NB4 (cell line): Measurements from ENCODE around the gene LCNL1.

Experiments
- DNase-seq: peaks from one replicate; pipeline ENCODE4 v3.0.0; 2010; ENCODE audit warnings: low read depth
- H3K4me3 ChIP-seq: one replicate; pipeline ENCODE4 v1.5.1; 2011; ENCODE audit warnings: mild to moderate bottlenecking, low read depth, low read length, moderate library complexity
- MYC ChIP-seq: IDR thresholded peaks from 2 replicates; pipeline ENCODE4 v1.6.1; 2011; ENCODE audit warnings: low read depth, low read length
- POLR2A ChIP-seq: IDR thresholded peaks from 2 replicates; pipeline ENCODE4 v1.6.1; 2011; ENCODE audit warnings: mild to moderate bottlenecking; ENCODE audit not compliant: insufficient read length; ENCODE audit errors: extremely low read depth
- TF ChIP-seq, protein P1 (sequence below): IDR thresholded peaks from one replicate; pipeline ENCODE4 v1.5.1; 2012; ENCODE audit warnings: low read depth, low read length
- TF ChIP-seq, protein P2 (sequence below): IDR thresholded peaks from 2 replicates; pipeline ENCODE4 v1.6.1; 2011; ENCODE audit warnings: low read depth, low read length

The LCNL1 gene

DNA sequence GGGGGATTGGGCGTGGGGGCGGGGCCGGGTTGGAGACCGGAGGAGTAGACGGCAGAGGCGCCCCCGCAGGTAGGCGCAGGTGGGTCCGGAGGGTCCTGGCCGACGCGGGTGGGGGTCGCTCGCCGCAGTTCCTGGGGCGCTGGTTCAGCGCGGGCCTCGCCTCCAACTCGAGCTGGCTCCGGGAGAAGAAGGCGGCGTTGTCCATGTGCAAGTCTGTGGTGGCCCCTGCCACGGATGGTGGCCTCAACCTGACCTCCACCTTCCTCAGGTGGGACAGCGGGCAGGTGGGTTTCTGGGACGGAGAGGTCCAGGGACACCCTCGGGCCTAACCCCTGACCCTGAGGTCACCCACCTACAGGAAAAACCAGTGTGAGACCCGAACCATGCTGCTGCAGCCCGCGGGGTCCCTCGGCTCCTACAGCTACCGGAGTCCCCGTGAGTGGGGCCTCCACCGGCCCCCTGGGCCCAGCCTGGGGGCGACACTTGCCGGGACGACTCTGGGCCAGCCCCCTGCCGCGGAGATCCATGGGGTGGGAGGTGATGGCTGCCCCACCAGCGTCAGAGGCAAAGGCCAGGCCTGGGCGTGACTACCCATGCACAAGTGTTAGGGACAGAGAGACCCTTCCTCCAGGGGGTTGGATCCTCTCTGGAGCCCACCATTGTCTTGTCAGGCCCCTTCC lies 3.8 kb upstream of the LCNL1 start:
- H3K4me3 ChIP-seq, result no peak overlapping the region
- TF ChIP-seq, protein P1, sequence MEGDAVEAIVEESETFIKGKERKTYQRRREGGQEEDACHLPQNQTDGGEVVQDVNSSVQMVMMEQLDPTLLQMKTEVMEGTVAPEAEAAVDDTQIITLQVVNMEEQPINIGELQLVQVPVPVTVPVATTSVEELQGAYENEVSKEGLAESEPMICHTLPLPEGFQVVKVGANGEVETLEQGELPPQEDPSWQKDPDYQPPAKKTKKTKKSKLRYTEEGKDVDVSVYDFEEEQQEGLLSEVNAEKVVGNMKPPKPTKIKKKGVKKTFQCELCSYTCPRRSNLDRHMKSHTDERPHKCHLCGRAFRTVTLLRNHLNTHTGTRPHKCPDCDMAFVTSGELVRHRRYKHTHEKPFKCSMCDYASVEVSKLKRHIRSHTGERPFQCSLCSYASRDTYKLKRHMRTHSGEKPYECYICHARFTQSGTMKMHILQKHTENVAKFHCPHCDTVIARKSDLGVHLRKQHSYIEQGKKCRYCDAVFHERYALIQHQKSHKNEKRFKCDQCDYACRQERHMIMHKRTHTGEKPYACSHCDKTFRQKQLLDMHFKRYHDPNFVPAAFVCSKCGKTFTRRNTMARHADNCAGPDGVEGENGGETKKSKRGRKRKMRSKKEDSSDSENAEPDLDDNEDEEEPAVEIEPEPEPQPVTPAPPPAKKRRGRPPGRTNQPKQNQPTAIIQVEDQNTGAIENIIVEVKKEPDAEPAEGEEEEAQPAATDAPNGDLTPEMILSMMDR, result no peak
- TF ChIP-seq POLR2A (no peak), MYC (no peak)
- TF ChIP-seq, protein P2, sequence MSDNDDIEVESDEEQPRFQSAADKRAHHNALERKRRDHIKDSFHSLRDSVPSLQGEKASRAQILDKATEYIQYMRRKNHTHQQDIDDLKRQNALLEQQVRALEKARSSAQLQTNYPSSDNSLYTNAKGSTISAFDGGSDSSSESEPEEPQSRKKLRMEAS, result no peak
- DNase-seq, result no peak

DNA sequence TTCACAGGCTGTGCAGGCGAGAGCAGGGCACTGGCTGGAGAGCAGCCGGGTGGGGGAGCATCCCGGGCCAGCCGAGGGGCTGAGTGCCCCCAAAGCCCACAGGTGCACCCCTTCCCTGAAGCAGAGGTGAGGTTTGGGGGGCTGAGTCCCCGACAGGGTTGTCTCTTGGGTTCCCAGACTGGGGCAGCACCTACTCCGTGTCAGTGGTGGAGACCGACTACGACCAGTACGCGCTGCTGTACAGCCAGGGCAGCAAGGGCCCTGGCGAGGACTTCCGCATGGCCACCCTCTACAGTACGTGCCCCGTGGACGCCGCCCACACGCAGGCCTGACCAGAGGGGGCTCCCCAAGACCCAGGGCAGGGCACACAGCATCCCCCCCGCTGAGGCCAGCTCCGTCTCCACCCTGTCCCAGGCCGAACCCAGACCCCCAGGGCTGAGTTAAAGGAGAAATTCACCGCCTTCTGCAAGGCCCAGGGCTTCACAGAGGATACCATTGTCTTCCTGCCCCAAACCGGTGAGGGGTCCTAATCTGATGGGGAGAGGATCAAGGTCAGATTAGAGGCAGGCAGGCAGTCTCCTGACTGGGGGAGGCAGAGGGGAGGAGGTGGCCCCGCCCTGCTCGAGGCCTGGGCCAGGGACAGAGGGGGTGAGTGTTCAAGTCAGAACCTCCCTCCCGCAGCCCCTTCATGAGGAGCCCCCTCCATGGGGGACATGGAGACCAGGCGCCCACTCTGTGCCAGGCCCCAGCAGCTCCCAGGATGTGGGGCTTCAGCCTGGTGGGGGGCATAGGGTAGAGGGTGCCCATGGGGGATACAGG lies 2.8 kb upstream of the LCNL1 start:
- DNase-seq, result no peak
- TF ChIP-seq MYC, result no peak
- TF ChIP-seq, protein P2, result no peak
- TF ChIP-seq POLR2A, result no peak
- TF ChIP-seq, protein P1, result no peak
- H3K4me3 ChIP-seq, result no peak overlapping the region

DNA sequence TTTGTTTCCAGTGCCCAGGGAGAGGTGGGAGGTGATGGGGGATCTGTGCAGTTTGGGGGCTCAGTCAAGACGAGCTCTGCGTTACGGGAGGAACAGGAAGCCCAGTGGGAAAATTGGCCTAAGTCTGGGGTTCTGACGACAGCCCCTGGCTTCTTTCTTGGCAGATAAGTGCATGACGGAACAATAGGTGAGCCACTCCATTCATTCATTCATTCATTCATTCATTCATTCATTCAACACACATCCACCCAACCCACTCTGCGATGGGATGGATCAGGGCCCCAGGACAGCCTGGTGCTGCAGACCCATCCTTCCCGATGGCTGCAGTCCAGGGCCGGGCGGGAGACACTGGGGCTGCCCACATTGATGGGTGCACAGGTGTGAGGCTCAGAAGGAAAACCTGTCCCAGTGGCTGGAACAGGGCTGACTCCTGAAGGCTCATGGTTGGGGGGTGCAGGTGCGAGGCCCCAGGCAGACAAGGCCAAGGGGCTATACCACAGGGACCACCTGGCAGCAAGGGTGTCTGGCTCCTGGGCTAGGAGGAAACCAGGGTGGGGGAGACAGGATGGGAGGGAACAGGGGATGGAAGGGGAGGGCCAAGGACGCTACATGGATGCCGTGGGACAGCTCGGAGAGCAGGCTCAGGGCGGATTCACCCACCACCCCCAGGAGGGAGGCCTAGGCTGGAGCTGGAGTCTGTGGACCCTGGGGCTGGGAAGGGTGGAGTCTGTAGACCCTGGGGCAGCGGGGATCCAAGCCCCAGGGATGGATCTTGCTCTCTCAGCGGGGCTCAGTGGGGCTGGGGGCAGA lies 1.9 kb upstream of the LCNL1 start:
- H3K4me3 ChIP-seq, result no peak overlapping the region
- DNase-seq, result no peak
- TF ChIP-seq, protein P1, result no peak
- TF ChIP-seq MYC, result no peak
- TF ChIP-seq POLR2A, result no peak
- TF ChIP-seq, protein P2, result no peak

DNA sequence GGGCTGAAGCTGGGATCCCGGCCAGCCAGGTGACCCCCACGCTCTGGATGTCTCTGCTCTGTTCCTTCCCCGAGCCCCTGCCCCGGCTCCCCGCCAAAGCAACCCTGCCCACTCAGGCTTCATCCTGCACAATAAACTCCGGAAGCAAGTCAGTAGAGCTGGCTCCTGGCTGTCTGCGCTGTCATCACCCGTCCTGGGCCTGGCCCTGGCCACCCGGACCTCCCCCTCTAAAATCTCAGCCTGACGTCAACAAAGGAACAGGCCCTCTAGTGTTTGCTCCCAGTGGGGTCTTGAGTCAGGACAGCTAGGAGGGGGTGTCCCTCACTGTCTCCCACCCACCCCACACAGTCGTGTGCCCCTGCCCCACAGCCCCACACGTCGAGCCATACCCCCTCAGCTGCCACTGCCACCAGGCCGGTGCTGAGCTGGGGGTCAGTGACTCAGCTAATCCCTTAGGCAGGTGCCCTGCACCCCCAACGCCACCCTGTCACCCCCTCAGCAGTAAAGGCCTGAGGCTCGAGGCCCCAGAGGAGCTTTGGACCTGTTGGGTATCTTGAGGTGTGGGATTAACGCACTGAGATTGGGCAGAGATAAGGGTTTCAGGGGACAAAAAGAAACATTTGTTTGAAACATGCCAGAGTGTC lies 1.1 kb upstream of the LCNL1 start:
- TF ChIP-seq, protein P2, result no peak
- TF ChIP-seq POLR2A, result no peak
- no peak for TF ChIP-seq MYC
- TF ChIP-seq, protein P1, result no peak
- no peak for DNase-seq
- H3K4me3 ChIP-seq, result no peak overlapping the region

DNA sequence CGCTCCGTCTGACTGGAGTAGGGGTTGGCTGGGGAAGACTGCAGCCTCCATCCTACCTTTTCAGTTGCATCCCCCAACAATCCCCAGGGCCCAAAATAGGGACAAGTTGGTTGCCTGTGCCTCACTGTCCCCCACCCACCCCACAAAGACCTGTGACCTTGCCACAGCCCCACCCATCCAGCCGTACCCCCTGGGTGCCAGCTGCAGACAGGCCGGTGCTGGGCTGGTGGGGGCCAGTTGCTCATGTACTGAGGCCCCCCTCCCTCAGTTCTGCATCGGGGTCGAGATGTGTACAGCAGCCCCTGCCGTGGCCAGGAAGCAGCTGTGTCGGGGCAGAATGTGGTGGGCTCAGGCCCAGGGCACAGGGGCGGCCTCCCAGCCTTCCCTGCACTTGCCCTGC lies 374 bp downstream of the LCNL1 start:
- no peak overlapping the region for H3K4me3 ChIP-seq
- TF ChIP-seq MYC, result no peak
- no peak for TF ChIP-seq POLR2A
- TF ChIP-seq, protein P1, result no peak
- TF ChIP-seq, protein P2, result no peak
- DNase-seq, result no peak
